Small intestine (tissue), 7 donors: Measurements from ENCODE around the gene CLEC2D. TPM values are rescaled to one million over a fixed set of nuclear protein-coding genes. Genes with fewer than 3 reads are reported as not detected.

Source experiments
- DNase-seq, 2 donors: peaks; one replicate each; pipeline versions ENCODE4 v3.0.0 to v3.0.0-alpha.2; 2013
- FAIRE-seq: peaks from 2 replicates; lab custom pipeline; 2012; peaks lifted over from hg19 to GRCh38; lab: Jason Lieb, UNC
- H3K27ac ChIP-seq, 3 donors: one replicate each; pipeline ENCODE4 v1.5.1; 2013; ENCODE audit warnings: low read length in 2 of 3, mild to moderate bottlenecking in 2 of 3, control low read depth in 1 of 3, inconsistent platforms in 1 of 3, low read depth in 1 of 3, moderate library complexity in 1 of 3
- H3K27me3 ChIP-seq, 3 donors: one replicate each; pipeline ENCODE4 v1.6.1; 2013; ENCODE audit warnings: low read length in 3 of 3, inconsistent platforms in 1 of 3; ENCODE audit not compliant: control insufficient read depth in 3 of 3, insufficient read depth in 3 of 3
- H3K36me3 ChIP-seq, 3 donors: one replicate each; pipeline ENCODE4 v1.6.1; 2013; ENCODE audit warnings: low read length in 3 of 3, inconsistent platforms in 1 of 3, low read depth in 1 of 3, mild to moderate bottlenecking in 1 of 3, moderate library complexity in 1 of 3; ENCODE audit not compliant: control insufficient read depth in 3 of 3, insufficient read depth in 2 of 3
- H3K4me1 ChIP-seq, 3 donors: one replicate each; pipeline ENCODE4 v1.6.1; 2013; ENCODE audit warnings: low read length in 2 of 3, inconsistent platforms in 1 of 3, low read depth in 1 of 3, mild to moderate bottlenecking in 1 of 3, moderate library complexity in 1 of 3; ENCODE audit not compliant: control insufficient read depth in 3 of 3, insufficient read depth in 2 of 3
- H3K4me3 ChIP-seq, 3 donors: one replicate each; pipeline ENCODE4 v1.5.1; 2013; ENCODE audit warnings: low read length in 3 of 3, control low read depth in 1 of 3, inconsistent platforms in 1 of 3, low read depth in 1 of 3, mild to moderate bottlenecking in 1 of 3, moderate library complexity in 1 of 3
- H3K9me3 ChIP-seq, 2 donors: one replicate each; pipeline ENCODE4 v1.6.1; 2013; ENCODE audit warnings: low read depth in 1 of 2, low read length in 1 of 2; ENCODE audit not compliant: control insufficient read depth in 2 of 2, insufficient read depth in 1 of 2
- WGBS, 3 donors: extraction: QIAGEN DNeasy Blood & Tissue Kit; methylation state at CpG; one replicate each; pipeline ENCODE4 v1.1.7; 2013; 5-methylcytosine and 5-hydroxymethylcytosine counted together
- polyA plus RNA-seq, 4 donors: library from polyadenylated mRNA; stranded (reverse) in 3 of 4; unstranded in 1 of 4; fragments of 200-250 nt in 3 of 4; fragments of 120-200 nt in 1 of 4; gene quantifications; one replicate each; pipeline versions ENCODE4 v1.2.1 to v1.2.3, GENCODE V29; 2013
- donor health status: healthy with polysubstance abuse.
- donor health status: control.
- donor health status: control.
- donor health status: Bipolar disorder and iron deficiency.
- donor health status: healthy.

CLEC2D gene
- polyA plus RNA-seq, 4 donors, result 0.67 to 8.5 (median 2.2) TPM

GRCh38 chr12:9648701-9649531 lies 20.6 kb upstream of the CLEC2D start:
- Histone ChIP-seq H3K9me3 (peaks cover 2 to 6% of the 10 kb centered on the region in 2 donors), H3K27me3 (no peaks in the 10 kb centered on the region), H3K4me1 (peaks cover 2 to 9% (median 4%) of the 10 kb centered on the region in 3 donors), H3K4me3 (peak overlapping the region; percentile 65 to 73 (median 67)), H3K27ac (peak overlapping the region; percentile 77 to 91 (median 88)), H3K36me3 (no peaks in the 10 kb centered on the region)
- 2 to 6% (median 3%) methylated on average over 13 of the region's 13 CpGs for WGBS, 3 donors
- DNase-seq (peak in 1 of 2 donors; percentile 35), FAIRE-seq (peak; percentile 86)

GRCh38 chr12:9649532-9649940 lies 20.0 kb upstream of the CLEC2D start:
- Histone ChIP-seq H3K27me3 (no peaks in the 10 kb centered on the region), H3K4me1 (peaks cover 2 to 9% (median 4%) of the 10 kb centered on the region in 3 donors), H3K4me3 (peak overlapping the region; percentile 60 to 73 (median 65)), H3K27ac (peak overlapping the region; percentile 3 to 91 (median 77)), H3K36me3 (no peaks in the 10 kb centered on the region), H3K9me3 (peaks cover 2 to 6% of the 10 kb centered on the region in 2 donors)
- DNase-seq (no peak), FAIRE-seq (no peak)
- WGBS, 3 donors, result 26 to 36% (median 26%) methylated on average over 5 of the region's 5 CpGs

GRCh38 chr12:9650151-9650576 lies 19.3 kb upstream of the CLEC2D start:
- WGBS, 3 donors, result 45 to 74% (median 63%) methylated on average over 4 of the region's 4 CpGs
- peaks cover 2 to 9% (median 4%) of the 10 kb centered on the region in 3 donors for H3K4me1 ChIP-seq
- no peak for FAIRE-seq
- peak overlapping the region in 2 of 3 donors; percentile 29 to 92 for H3K27ac ChIP-seq
- peak in 1 of 2 donors; percentile 7 for DNase-seq
- no peaks in the 10 kb centered on the region for H3K36me3 ChIP-seq
- H3K9me3 ChIP-seq, result peaks cover 0 to 2% of the 10 kb centered on the region in 2 donors
- peak overlapping the region in 1 of 3 donors; percentile 60 for H3K4me3 ChIP-seq
- H3K27me3 ChIP-seq, result no peaks in the 10 kb centered on the region

GRCh38 chr12:9651265-9651729 lies 18.2 kb upstream of the CLEC2D start:
- peak overlapping the region in 2 of 3 donors; percentile 62 to 78 for H3K27ac ChIP-seq
- WGBS, 3 donors, result 51 to 78% (median 66%) methylated on average over 3 of the region's 3 CpGs
- H3K27me3 ChIP-seq, result no peaks in the 10 kb centered on the region
- H3K4me3 ChIP-seq, result peak overlapping the region in 1 of 3 donors; percentile 22
- H3K4me1 ChIP-seq, result peaks cover 2 to 9% (median 4%) of the 10 kb centered on the region in 3 donors
- no peak for FAIRE-seq
- DNase-seq, result no peak
- H3K36me3 ChIP-seq, result no peaks in the 10 kb centered on the region
- no peaks in the 10 kb centered on the region for H3K9me3 ChIP-seq

GRCh38 chr12:9660046-9660445 lies 9.5 kb upstream of the CLEC2D start:
- Histone ChIP-seq H3K4me1 (no peaks in the 10 kb centered on the region), H3K27ac (no peak overlapping the region), H3K36me3 (peaks cover 0 to 12% (median 0%) of the 10 kb centered on the region in 3 donors), H3K9me3 (no peaks in the 10 kb centered on the region), H3K27me3 (no peaks in the 10 kb centered on the region), H3K4me3 (no peak overlapping the region)
- FAIRE-seq (no peak), DNase-seq (no peak)
- 55 to 99% (median 75%) methylated on average over 1 of the region's 1 CpG for WGBS, 3 donors

- DNase-seq (no peak), FAIRE-seq (no peak)
- Histone ChIP-seq H3K4me3 (no peak overlapping the region), H3K27ac (no peak overlapping the region), H3K27me3 (no peaks in the 10 kb centered on the region), H3K4me1 (no peaks in the 10 kb centered on the region), H3K9me3 (no peaks in the 10 kb centered on the region), H3K36me3 (peaks cover 0 to 12% (median 0%) of the 10 kb centered on the region in 3 donors)
- 97 to 99% (median 98%) methylated on average over 2 of the region's 2 CpGs for WGBS, 3 donors
These were observed 7.8 kb upstream of the CLEC2D start for GRCh38 chr12:9661720-9662119.

- DNase-seq (no peak), FAIRE-seq (no peak)
- no peaks in the 10 kb centered on the region for H3K4me1 ChIP-seq
- H3K27ac ChIP-seq, result no peak overlapping the region
- H3K27me3 ChIP-seq, result no peaks in the 10 kb centered on the region
- H3K9me3 ChIP-seq, result no peaks in the 10 kb centered on the region
- H3K36me3 ChIP-seq, result peaks cover 0 to 12% (median 0%) of the 10 kb centered on the region in 3 donors
- H3K4me3 ChIP-seq, result no peak overlapping the region
These were observed 7.0 kb upstream of the CLEC2D start for GRCh38 chr12:9662488-9662887.

GRCh38 chr12:9667403-9668160 lies 1.9 kb upstream of the CLEC2D start:
- Histone ChIP-seq H3K4me1 (no peaks in the 10 kb centered on the region), H3K27me3 (no peaks in the 10 kb centered on the region), H3K4me3 (no peak overlapping the region), H3K36me3 (no peaks in the 10 kb centered on the region), H3K9me3 (no peaks in the 10 kb centered on the region), H3K27ac (no peak overlapping the region)
- DNase-seq (peak in 1 of 2 donors; percentile 6), FAIRE-seq (no peak)
- WGBS, 3 donors, result 35 to 55% (median 45%) methylated on average over 2 of the region's 2 CpGs
